Stimulated activated CD4-positive, alpha-beta T cell treated with anti-CD3 and anti-CD28 coated beads, Interleukin-1b, Interleukin-23, amount 100 ng/mL, for 48 hours (primary cell): ENCODE results near the gene ATP6V0A1.
"Not testable (repeated sequence)": the region's sequence is repeated elsewhere in the genome, so short reads cannot be mapped to it uniquely, and the experiment has no call there.

Experiments used
- DNase-seq: peaks from one replicate; pipeline ENCODE4 v3.0.0-alpha.2; 2020

The ATP6V0A1 gene

GRCh38 chr17:42458497-42459255 is at the start of gene ATP6V0A1:
TSS of gene ATP6V0A1 (plus strand) at chr17:42458878. CDS start at chr17:42460895, 2,017 bp downstream.
- DNase-seq = peak; percentile 94

- no peak for DNase-seq
Observed at GRCh38 chr17:42409523-42410318, 49.0 kb upstream of the ATP6V0A1 start.

GRCh38 chr17:42410319-42410685 is 48.4 kb upstream of the ATP6V0A1 start:
- no peak for DNase-seq

GRCh38 chr17:42411361-42411760 is 47.3 kb upstream of the ATP6V0A1 start:
- no peak for DNase-seq

GRCh38 chr17:42411905-42412679 is 46.6 kb upstream of the ATP6V0A1 start:
- DNase-seq = no peak

GRCh38 chr17:42413464-42414040 is 45.1 kb upstream of the ATP6V0A1 start:
- no peak for DNase-seq

- peak; percentile 70 for DNase-seq
Observed at GRCh38 chr17:42414704-42415409, 43.8 kb upstream of the ATP6V0A1 start.

GRCh38 chr17:42417981-42418380 is 40.7 kb upstream of the ATP6V0A1 start:
- not testable (repeated sequence) for DNase-seq

- DNase-seq = no peak
Observed at GRCh38 chr17:42421136-42421506, 37.6 kb upstream of the ATP6V0A1 start.

- no peak for DNase-seq
Observed at GRCh38 chr17:42421507-42422338, 37.0 kb upstream of the ATP6V0A1 start.

- peak; percentile 53 for DNase-seq
Observed at GRCh38 chr17:42422412-42422957, 36.2 kb upstream of the ATP6V0A1 start.

GRCh38 chr17:42422958-42423712 is 35.5 kb upstream of the ATP6V0A1 start, which contains the start of gene CAVIN1:
TSS of gene CAVIN1 (minus strand) at chr17:42423256. CDS start at chr17:42423097, 159 bp downstream.
- peak; percentile 36 for DNase-seq

- no peak for DNase-seq
Observed at GRCh38 chr17:42423766-42424165, 34.9 kb upstream of the ATP6V0A1 start.

GRCh38 chr17:42424991-42425610 is 33.6 kb upstream of the ATP6V0A1 start:
- DNase-seq = no peak

GRCh38 chr17:42428141-42428944 is 30.3 kb upstream of the ATP6V0A1 start:
- no peak for DNase-seq

- no peak for DNase-seq
Observed at GRCh38 chr17:42429726-42430447, 28.8 kb upstream of the ATP6V0A1 start.

GRCh38 chr17:42431758-42432161 is 26.9 kb upstream of the ATP6V0A1 start:
- no peak for DNase-seq

- DNase-seq = no peak
Observed at GRCh38 chr17:42436391-42436790, 22.3 kb upstream of the ATP6V0A1 start.
